ENCODE measurements around the gene HNRNPC. TPM values are rescaled to one million over a fixed set of nuclear protein-coding genes. Genes with fewer than 3 reads are reported as not detected.

HNRNPC gene
- total RNA-seq, 2 donors from 2014 or later, result 751 to 1,003 TPM

DNA sequence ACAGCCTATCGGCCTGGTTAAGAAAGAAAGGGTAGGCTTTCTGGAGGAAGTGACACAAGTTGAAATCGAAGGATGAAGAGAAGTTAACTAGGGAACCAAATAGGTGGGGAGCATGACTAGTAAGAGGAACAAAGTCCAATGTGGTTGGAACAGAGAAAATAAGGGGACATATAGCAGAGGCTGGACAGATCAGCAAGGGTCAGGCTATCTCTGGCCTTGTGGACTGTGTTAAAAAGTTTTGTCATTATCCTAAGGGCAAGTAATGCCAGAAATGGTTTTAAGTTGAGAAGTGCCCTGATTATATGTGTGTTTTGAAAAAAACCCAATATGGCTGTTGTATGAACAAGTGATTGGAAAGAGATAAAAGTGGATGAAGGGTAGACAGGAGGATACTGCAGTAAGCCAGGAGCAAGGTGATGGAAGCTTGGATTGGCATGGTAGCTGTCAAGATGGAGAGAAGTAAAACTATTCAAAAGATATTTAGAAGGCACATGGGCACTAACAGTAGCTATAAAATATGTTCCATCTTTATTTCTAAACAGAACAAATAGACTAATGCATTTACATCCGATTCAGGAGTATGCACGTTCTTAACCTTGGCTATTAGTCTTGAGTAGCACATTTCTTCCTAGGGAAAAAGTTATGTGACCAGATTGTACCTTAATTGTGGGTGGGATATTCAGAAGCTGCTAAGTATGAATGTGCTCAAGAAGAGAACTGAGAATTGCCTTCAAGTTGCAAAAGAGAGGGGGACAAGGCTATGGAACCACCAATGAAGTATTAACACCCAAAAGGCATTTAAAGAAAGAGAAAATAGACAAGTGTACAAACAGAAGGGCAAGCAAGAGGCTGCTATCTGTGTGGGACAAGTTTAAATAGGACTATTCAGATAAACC lies 66.5 kb downstream of the HNRNPC start:
- no peak overlapping the region for H3K4me3 Mint-ChIP-seq
- TF ChIP-seq, protein P1, sequence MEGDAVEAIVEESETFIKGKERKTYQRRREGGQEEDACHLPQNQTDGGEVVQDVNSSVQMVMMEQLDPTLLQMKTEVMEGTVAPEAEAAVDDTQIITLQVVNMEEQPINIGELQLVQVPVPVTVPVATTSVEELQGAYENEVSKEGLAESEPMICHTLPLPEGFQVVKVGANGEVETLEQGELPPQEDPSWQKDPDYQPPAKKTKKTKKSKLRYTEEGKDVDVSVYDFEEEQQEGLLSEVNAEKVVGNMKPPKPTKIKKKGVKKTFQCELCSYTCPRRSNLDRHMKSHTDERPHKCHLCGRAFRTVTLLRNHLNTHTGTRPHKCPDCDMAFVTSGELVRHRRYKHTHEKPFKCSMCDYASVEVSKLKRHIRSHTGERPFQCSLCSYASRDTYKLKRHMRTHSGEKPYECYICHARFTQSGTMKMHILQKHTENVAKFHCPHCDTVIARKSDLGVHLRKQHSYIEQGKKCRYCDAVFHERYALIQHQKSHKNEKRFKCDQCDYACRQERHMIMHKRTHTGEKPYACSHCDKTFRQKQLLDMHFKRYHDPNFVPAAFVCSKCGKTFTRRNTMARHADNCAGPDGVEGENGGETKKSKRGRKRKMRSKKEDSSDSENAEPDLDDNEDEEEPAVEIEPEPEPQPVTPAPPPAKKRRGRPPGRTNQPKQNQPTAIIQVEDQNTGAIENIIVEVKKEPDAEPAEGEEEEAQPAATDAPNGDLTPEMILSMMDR (conservative IDR thresholded peaks at IDR 0.05), result no peak
- H3K27me3 ChIP-seq (ENCODE audit: control insufficient read depth, insufficient read depth, low read length, poor library complexity, severe bottlenecking), result no peaks in the 10 kb centered on the region
- no peaks in the 10 kb centered on the region for H3K9me3 Mint-ChIP-seq
- peaks cover 26% of the 10 kb centered on the region for H3K36me3 Mint-ChIP-seq (ENCODE audit: low read depth)
- H3K9me3 ChIP-seq (ENCODE audit: control insufficient read depth, low read length), result no peaks in the 10 kb centered on the region
- no peaks in the 10 kb centered on the region for H3K27me3 Mint-ChIP-seq (ENCODE audit: insufficient read depth)
- H3K4me1 Mint-ChIP-seq, result peaks cover 52% of the 10 kb centered on the region
- no peak for DNase-seq
- H3K36me3 ChIP-seq (ENCODE audit: control insufficient read depth, insufficient read depth, low read length), result peaks cover 60% of the 10 kb centered on the region
- no peak overlapping the region for H3K9ac ChIP-seq (ENCODE audit: extremely low read depth, low read length, poor library complexity, severe bottlenecking)
- H3K4me3 ChIP-seq (ENCODE audit: low read length), result no peak overlapping the region
- WGBS, 2 experiments (ENCODE audit: insufficient coverage in 1 of 2, insufficient read length in 1 of 2), result 94 to 98% methylated on average over 4 of the region's 4 CpGs
- H3K27ac ChIP-seq (ENCODE audit: low read depth, low read length), result no peak overlapping the region
- H3K4me1 ChIP-seq (ENCODE audit: control insufficient read depth, insufficient read depth, low read length), result peaks cover 28% of the 10 kb centered on the region
- H3K27ac Mint-ChIP-seq, result peak overlapping the region; percentile 8

DNA sequence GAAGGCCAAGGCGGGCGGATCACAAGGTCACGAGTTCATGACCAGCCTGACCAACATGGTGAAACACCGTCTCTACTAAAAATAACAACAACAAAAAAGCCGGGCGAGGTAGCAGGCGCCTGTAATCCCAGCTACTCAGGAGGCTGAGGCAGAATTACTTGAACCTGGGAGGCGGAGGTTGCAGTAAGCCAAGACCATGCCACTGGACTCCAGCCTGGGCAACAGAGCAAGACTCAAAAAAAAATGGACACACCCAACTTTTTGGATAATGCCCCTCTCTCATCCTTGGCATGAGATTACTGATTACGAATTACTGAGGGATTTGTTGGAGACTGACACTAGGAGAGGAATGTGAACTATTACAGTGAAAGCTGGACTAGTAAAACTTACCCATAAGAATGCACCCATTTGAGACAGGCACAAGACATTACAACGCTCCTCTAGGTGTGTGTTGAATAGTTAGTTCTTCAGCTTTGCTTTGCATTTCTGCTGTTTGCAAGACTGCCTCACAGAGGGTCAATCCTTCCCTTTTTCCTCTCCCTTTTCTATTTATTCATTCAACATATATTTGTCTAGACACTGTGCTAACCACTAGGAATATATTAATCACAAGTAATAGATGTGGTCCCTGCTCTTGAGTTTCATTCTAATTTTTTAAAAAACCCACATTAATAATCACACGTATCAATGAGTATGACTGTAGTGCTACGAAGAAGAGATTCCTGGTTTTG lies 67.3 kb downstream of the HNRNPC start:
- no peaks in the 10 kb centered on the region for H3K9me3 ChIP-seq (ENCODE audit: control insufficient read depth, low read length)
- H3K4me1 ChIP-seq (ENCODE audit: control insufficient read depth, insufficient read depth, low read length), result peaks cover 22% of the 10 kb centered on the region
- no peak overlapping the region for H3K27ac ChIP-seq (ENCODE audit: low read depth, low read length)
- no peaks in the 10 kb centered on the region for H3K9me3 Mint-ChIP-seq
- peaks cover 44% of the 10 kb centered on the region for H3K4me1 Mint-ChIP-seq
- H3K36me3 ChIP-seq (ENCODE audit: control insufficient read depth, insufficient read depth, low read length), result peaks cover 52% of the 10 kb centered on the region
- no peak overlapping the region for H3K27ac Mint-ChIP-seq
- H3K27me3 Mint-ChIP-seq (ENCODE audit: insufficient read depth), result no peaks in the 10 kb centered on the region
- H3K9ac ChIP-seq (ENCODE audit: extremely low read depth, low read length, poor library complexity, severe bottlenecking), result no peak overlapping the region
- WGBS, 2 experiments (ENCODE audit: insufficient coverage in 1 of 2, insufficient read length in 1 of 2), result 84 to 87% methylated on average over 10 to 12 of the region's 12 CpGs
- peaks cover 21% of the 10 kb centered on the region for H3K36me3 Mint-ChIP-seq (ENCODE audit: low read depth)
- TF ChIP-seq, protein P1 (conservative IDR thresholded peaks at IDR 0.05), result no peak
- no peak for DNase-seq
- no peak overlapping the region for H3K4me3 Mint-ChIP-seq
- H3K4me3 ChIP-seq (ENCODE audit: low read length), result no peak overlapping the region
- H3K27me3 ChIP-seq (ENCODE audit: control insufficient read depth, insufficient read depth, low read length, poor library complexity, severe bottlenecking), result no peaks in the 10 kb centered on the region

DNA sequence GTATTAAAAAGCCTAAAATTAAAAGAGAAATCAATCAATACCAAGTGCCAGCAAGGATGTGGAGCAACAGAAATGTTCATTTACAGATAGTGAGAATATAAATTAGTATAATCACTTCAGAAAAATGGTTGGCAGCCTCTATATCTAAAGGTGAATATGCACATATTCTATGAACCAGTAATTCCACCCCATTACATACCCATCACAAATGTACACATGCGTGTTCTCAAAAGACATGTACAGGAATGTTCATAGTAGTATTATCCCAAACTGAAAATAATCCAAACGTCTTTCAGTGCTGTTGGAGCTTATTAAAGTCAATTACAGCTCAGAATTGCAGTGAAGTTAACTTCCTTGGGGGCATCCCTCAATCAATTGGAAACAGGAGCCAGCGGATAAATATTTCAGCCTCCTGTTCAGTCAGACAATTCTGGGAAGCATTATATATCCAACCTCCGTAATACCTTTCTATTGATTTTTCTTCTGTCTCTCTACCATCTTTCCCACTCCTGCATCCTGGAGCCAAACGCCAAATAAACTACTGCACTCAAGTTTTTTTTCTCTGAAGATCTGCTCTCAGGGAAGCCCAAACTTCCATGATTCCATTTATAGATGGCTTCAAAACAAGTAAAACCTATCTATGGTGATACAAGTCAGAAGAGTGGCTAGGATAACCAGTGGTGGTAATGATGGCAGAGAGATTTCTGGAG lies 68.3 kb downstream of the HNRNPC start:
- no peak for DNase-seq
- no peaks in the 10 kb centered on the region for H3K9me3 ChIP-seq (ENCODE audit: control insufficient read depth, low read length)
- H3K36me3 ChIP-seq (ENCODE audit: control insufficient read depth, insufficient read depth, low read length), result peaks cover 42% of the 10 kb centered on the region
- H3K27me3 ChIP-seq (ENCODE audit: control insufficient read depth, insufficient read depth, low read length, poor library complexity, severe bottlenecking), result no peaks in the 10 kb centered on the region
- no peak overlapping the region for H3K9ac ChIP-seq (ENCODE audit: extremely low read depth, low read length, poor library complexity, severe bottlenecking)
- TF ChIP-seq, protein P1 (conservative IDR thresholded peaks at IDR 0.05), result no peak
- peaks cover 13% of the 10 kb centered on the region for H3K4me1 ChIP-seq (ENCODE audit: control insufficient read depth, insufficient read depth, low read length)
- Mint-ChIP-seq H3K4me1 (peaks cover 34% of the 10 kb centered on the region), H3K9me3 (no peaks in the 10 kb centered on the region), H3K4me3 (no peak overlapping the region), H3K27ac (no peak overlapping the region), H3K27me3 (ENCODE audit: insufficient read depth) (no peaks in the 10 kb centered on the region), H3K36me3 (ENCODE audit: low read depth) (peaks cover 11% of the 10 kb centered on the region)
- WGBS, 2 experiments (ENCODE audit: insufficient coverage in 1 of 2, insufficient read length in 1 of 2), result 93% methylated on average over 4 to 5 of the region's 5 CpGs
- H3K27ac ChIP-seq (ENCODE audit: low read depth, low read length), result no peak overlapping the region
- H3K4me3 ChIP-seq (ENCODE audit: low read length), result no peak overlapping the region
